SK-N-SH (cell line): ENCODE results near the gene LETM1. TPM values are rescaled to one million over a fixed set of nuclear protein-coding genes. Genes with fewer than 3 reads are reported as not detected.

Experiments
- CTCF ChIA-PET: fragments of 300-600, 350-600 bp; formaldehyde crosslinking; extraction: SDS; loops from one replicate; lab custom pipeline; 2021; lab: Yijun Ruan, JAX
- POLR2A ChIA-PET: fragments of 350-600 bp; sonication (Branson Sonifier 250); formaldehyde crosslinking; extraction: SDS; loops from one replicate; lab custom pipeline; 2020; ENCODE audit warnings: antibody characterized with exemption, inconsistent platforms; lab: Yijun Ruan, JAX
- DNase-seq: peaks from one replicate; pipeline ENCODE4 v3.0.0; 2012
- H2AFZ ChIP-seq: fragments of 200-600 bp; sonication (generic); 2 replicates; pipeline ENCODE4 v1.8.1; 2016; ENCODE audit warnings: antibody characterized with exemption, mild to moderate bottlenecking, low read depth
- H3F3A ChIP-seq: fragments of 200-600 bp; sonication (generic); replicated peaks from 2 replicates; pipeline ENCODE3; 2016; ENCODE audit warnings: antibody characterized with exemption, mild to moderate bottlenecking; ENCODE audit not compliant: insufficient read depth
- H3K27ac ChIP-seq, 2 experiments: fragments of 200-500 bp in 1 of 2; fragments of 200-600 bp in 1 of 2; sonication (Bioruptor generic) in 1 of 2; sonication (generic), shearing (Covaris generic) in 1 of 2; 2 replicates each; pipeline versions ENCODE4 v1.5.1 to v1.6.1; 2014 to 2016; ENCODE audit warnings: low read depth in 2 of 2, inconsistent platforms in 1 of 2, low read length in 1 of 2, mild to moderate bottlenecking in 1 of 2, mixed read lengths in 1 of 2
- H3K27me3 ChIP-seq: fragments of 200-600 bp; sonication (generic), shearing (Covaris generic); 2 replicates; pipeline ENCODE4 v1.6.1; 2016; ENCODE audit warnings: mixed run types; ENCODE audit not compliant: insufficient read depth
- H3K36me3 ChIP-seq, 2 experiments: fragments of 200-500 bp in 1 of 2; fragments of 200-600 bp in 1 of 2; sonication (Bioruptor generic) in 1 of 2; sonication (generic) in 1 of 2; replicated peaks in 1 of 2; 2 replicates each; pipeline versions ENCODE3 to v1.5.1; 2014 to 2016; ENCODE audit warnings: low read length in 1 of 2, mild to moderate bottlenecking in 1 of 2; ENCODE audit not compliant: insufficient read depth in 2 of 2, control insufficient read depth in 1 of 2
- H3K4me1 ChIP-seq, 2 experiments: fragments of 200-500 bp in 1 of 2; fragments of 200-600 bp in 1 of 2; sonication (Bioruptor generic) in 1 of 2; sonication (generic), shearing (Covaris generic) in 1 of 2; 2 replicates each; pipeline versions ENCODE4 v1.5.1 to v1.6.1; 2014 to 2016; ENCODE audit warnings: low read depth in 1 of 2, low read length in 1 of 2, mixed run types in 1 of 2; ENCODE audit not compliant: insufficient read depth in 2 of 2, control insufficient read depth in 1 of 2
- H3K4me2 ChIP-seq: fragments of 200-600 bp; sonication (generic), shearing (Covaris generic); 2 replicates; pipeline ENCODE4 v1.6.1; 2017; ENCODE audit warnings: mixed run types
- H3K4me3 ChIP-seq, 2 experiments: fragments of 200-500 bp in 1 of 2; fragments of 200-600 bp in 1 of 2; sonication (Bioruptor generic) in 1 of 2; sonication (generic), shearing (Covaris generic) in 1 of 2; 2 replicates each; pipeline versions ENCODE4 v1.5.1 to v1.8.1; 2014 to 2016; ENCODE audit warnings: low read depth in 2 of 2, inconsistent platforms in 1 of 2, low read length in 1 of 2, mild to moderate bottlenecking in 1 of 2, mixed read lengths in 1 of 2, moderate library complexity in 1 of 2
- H3K79me2 ChIP-seq: fragments of 200-600 bp; sonication (generic); 2 replicates; pipeline ENCODE4 v1.8.1; 2017; ENCODE audit warnings: mild to moderate bottlenecking; ENCODE audit not compliant: insufficient read depth
- H3K9ac ChIP-seq: fragments of 200-600 bp; sonication (generic); 2 replicates; pipeline ENCODE4 v1.6.1; 2017; ENCODE audit warnings: mixed run types
- H3K9me2 ChIP-seq: fragments of 200-600 bp; sonication (generic); 2 replicates; pipeline ENCODE4 v1.6.1; 2017; ENCODE audit warnings: mixed run types
- H3K9me3 ChIP-seq: fragments of 200-600 bp; sonication (generic); 2 replicates; pipeline ENCODE4 v1.6.1; 2017; ENCODE audit warnings: mixed run types, mild to moderate bottlenecking, moderate library complexity
- H4K20me1 ChIP-seq: fragments of 200-600 bp; sonication (generic); 2 replicates; pipeline ENCODE4 v1.6.1; 2017; ENCODE audit warnings: mild to moderate bottlenecking, mixed run types; ENCODE audit not compliant: insufficient read depth
- CHD2 ChIP-seq: fragments of 150-350 bp; IDR thresholded peaks from 2 replicates; pipeline ENCODE4 v1.6.1; 2018; ENCODE audit warnings: low read length; ENCODE audit not compliant: partially characterized antibody
- FOSL2 ChIP-seq: IDR thresholded peaks from 2 replicates; pipeline ENCODE4 v1.4.0; 2012; ENCODE audit warnings: low read depth, mild to moderate bottlenecking, moderate library complexity, borderline replicate concordance
- MEF2A ChIP-seq: IDR thresholded peaks from 2 replicates; pipeline ENCODE4 v1.4.0; 2012; ENCODE audit warnings: low read depth, borderline replicate concordance
- NFIC ChIP-seq: IDR thresholded peaks from 2 replicates; pipeline ENCODE4 v1.4.0; 2012; ENCODE audit warnings: borderline replicate concordance
- RAD21 ChIP-seq: IDR thresholded peaks from 2 replicates; pipeline ENCODE4 v1.6.1; 2012; ENCODE audit warnings: mild to moderate bottlenecking, low read length
- RXRA ChIP-seq: IDR thresholded peaks from 2 replicates; pipeline ENCODE4 v1.4.0; 2012; ENCODE audit warnings: low read depth, mild to moderate bottlenecking, borderline replicate concordance
- WGBS: methylation state at CpG from one replicate; pipeline ENCODE4 v1.1.6; 2017; ENCODE audit warnings: low lambda C conversion rate; 5-methylcytosine and 5-hydroxymethylcytosine counted together
- polyA plus RNA-seq, 3 experiments: library from polyadenylated mRNA; depleted of rRNA; stranded (reverse); fragments of >200 nt; gene quantifications; 2 replicates each; pipeline ENCODE4 v1.2.3, GENCODE V29; 2012
- TF ChIP-seq, protein P1 (sequence below): fragments of 200-600 bp; sonication (generic); IDR thresholded peaks from 2 replicates; pipeline ENCODE4 v1.6.1; 2017; ENCODE audit warnings: antibody characterized with exemption, mild to moderate bottlenecking, moderate library complexity
- TF ChIP-seq, protein P2 (sequence below): IDR thresholded peaks from 2 replicates; pipeline ENCODE4 v1.6.1; 2012; ENCODE audit warnings: mild to moderate bottlenecking, low read depth, low read length, moderate library complexity

Gene LETM1
- polyA plus RNA-seq, 1 of the 3 experiments (the other 2 are of a cell fraction): 25.8 TPM

DNA sequence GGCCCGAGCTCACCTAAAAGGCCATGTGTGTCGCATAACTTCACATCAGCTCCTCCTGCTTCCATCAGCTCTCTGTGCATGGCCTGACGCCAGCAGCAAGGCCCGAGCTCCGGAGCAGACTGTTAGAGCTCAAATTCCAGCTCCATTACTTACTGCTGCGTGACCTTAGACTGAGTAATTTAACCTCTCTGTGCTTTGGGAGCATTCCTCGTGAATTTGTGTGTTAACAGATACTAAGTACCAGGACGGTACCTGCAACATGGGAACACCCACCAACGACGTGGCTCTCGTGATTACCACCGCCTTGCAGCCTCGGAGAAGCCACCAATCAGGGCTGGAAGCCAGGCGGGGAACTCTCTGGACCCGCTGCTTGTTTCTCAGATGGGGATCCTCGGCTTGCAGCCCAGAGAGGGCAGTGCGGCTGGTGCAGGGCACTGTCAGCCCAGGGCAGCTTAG is 12.9 kb downstream of the LETM1 start:
- Histone ChIP-seq H3K27me3 (no peaks in the 10 kb centered on the region), H3K9me2 (no peaks in the 10 kb centered on the region), H3K27ac (no peak overlapping the region), H3K9me3 (no peaks in the 10 kb centered on the region), H3K4me3 (no peak overlapping the region), H3K9ac (no peak overlapping the region), H3K4me2 (no peak overlapping the region), H4K20me1 (peaks cover 8% of the 10 kb centered on the region; the same call in 1 of the 2 replicates), H3F3A (no peaks in the 10 kb centered on the region), H3K79me2 (peaks cover 63% of the 10 kb centered on the region), H2AFZ (no peak overlapping the region), H3K36me3 (peaks cover 31 to 39% of the 10 kb centered on the region in 2 experiments), H3K4me1 (no peaks in the 10 kb centered on the region)
- DNase-seq: no peak
- ChIA-PET CTCF (interaction anchor here (0.6 to 0.7 kb wide), 2 partner anchors 48 to 84 kb away, joined by 3 read pairs; no protein-coding TSS in a partner anchor), POLR2A (no interaction called here)
- TF ChIP-seq NFIC: peak; percentile 43; the same call in 1 of the 2 replicates
- TF ChIP-seq FOSL2: peak; percentile 25; the same call in 1 of the 2 replicates
- TF ChIP-seq, protein P1, sequence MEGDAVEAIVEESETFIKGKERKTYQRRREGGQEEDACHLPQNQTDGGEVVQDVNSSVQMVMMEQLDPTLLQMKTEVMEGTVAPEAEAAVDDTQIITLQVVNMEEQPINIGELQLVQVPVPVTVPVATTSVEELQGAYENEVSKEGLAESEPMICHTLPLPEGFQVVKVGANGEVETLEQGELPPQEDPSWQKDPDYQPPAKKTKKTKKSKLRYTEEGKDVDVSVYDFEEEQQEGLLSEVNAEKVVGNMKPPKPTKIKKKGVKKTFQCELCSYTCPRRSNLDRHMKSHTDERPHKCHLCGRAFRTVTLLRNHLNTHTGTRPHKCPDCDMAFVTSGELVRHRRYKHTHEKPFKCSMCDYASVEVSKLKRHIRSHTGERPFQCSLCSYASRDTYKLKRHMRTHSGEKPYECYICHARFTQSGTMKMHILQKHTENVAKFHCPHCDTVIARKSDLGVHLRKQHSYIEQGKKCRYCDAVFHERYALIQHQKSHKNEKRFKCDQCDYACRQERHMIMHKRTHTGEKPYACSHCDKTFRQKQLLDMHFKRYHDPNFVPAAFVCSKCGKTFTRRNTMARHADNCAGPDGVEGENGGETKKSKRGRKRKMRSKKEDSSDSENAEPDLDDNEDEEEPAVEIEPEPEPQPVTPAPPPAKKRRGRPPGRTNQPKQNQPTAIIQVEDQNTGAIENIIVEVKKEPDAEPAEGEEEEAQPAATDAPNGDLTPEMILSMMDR: no peak
- WGBS: 76% methylated on average over 14 of the region's 17 CpGs

DNA sequence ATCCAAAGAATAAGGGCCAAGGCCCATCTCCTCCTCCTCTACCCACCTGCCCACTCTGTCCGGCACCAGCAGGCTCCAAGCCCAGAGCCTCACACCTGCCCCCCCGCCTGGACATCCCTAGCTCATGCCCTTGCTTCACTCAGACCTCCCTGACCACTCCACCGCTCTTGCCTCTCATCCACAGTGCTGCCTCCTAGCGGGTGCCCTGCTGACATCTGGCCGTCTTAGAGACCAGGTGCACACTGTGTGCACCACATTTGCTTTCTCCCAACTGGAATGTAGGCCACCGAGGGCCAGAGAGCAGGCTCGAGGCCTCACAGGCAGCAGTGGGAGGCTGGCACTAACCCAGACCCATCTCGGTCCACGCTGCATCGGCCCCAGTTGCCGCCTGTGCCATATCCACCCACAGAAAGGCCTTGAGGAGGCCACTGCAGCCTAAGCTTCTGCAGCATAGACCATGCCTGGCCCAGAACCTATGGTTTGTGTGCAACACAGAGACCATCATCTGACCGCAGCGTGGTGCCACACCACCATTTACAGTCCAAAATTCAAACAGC is 13.5 kb downstream of the LETM1 start:
- Histone ChIP-seq H3K4me2 (no peak overlapping the region), H3K9ac (no peak overlapping the region), H3K79me2 (peaks cover 62% of the 10 kb centered on the region), H2AFZ (no peak overlapping the region), H3K27ac (no peak overlapping the region), H4K20me1 (peaks cover 8% of the 10 kb centered on the region; the same call in 1 of the 2 replicates), H3K9me3 (no peaks in the 10 kb centered on the region), H3K9me2 (no peaks in the 10 kb centered on the region), H3K36me3 (peaks cover 31 to 43% of the 10 kb centered on the region in 2 experiments), H3K4me3 (no peak overlapping the region), H3K27me3 (no peaks in the 10 kb centered on the region), H3F3A (no peaks in the 10 kb centered on the region), H3K4me1 (no peaks in the 10 kb centered on the region)
- 93% methylated on average over 8 of the region's 13 CpGs for WGBS
- no peak for DNase-seq
- POLR2A ChIA-PET: no interaction called here
- TF ChIP-seq MEF2A: no peak
- TF ChIP-seq, protein P1: no peak
- no peak for TF ChIP-seq CHD2
- TF ChIP-seq RAD21: no peak
- TF ChIP-seq, protein P2, sequence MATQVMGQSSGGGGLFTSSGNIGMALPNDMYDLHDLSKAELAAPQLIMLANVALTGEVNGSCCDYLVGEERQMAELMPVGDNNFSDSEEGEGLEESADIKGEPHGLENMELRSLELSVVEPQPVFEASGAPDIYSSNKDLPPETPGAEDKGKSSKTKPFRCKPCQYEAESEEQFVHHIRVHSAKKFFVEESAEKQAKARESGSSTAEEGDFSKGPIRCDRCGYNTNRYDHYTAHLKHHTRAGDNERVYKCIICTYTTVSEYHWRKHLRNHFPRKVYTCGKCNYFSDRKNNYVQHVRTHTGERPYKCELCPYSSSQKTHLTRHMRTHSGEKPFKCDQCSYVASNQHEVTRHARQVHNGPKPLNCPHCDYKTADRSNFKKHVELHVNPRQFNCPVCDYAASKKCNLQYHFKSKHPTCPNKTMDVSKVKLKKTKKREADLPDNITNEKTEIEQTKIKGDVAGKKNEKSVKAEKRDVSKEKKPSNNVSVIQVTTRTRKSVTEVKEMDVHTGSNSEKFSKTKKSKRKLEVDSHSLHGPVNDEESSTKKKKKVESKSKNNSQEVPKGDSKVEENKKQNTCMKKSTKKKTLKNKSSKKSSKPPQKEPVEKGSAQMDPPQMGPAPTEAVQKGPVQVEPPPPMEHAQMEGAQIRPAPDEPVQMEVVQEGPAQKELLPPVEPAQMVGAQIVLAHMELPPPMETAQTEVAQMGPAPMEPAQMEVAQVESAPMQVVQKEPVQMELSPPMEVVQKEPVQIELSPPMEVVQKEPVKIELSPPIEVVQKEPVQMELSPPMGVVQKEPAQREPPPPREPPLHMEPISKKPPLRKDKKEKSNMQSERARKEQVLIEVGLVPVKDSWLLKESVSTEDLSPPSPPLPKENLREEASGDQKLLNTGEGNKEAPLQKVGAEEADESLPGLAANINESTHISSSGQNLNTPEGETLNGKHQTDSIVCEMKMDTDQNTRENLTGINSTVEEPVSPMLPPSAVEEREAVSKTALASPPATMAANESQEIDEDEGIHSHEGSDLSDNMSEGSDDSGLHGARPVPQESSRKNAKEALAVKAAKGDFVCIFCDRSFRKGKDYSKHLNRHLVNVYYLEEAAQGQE: no peak
- TF ChIP-seq RXRA: no peak
- CTCF ChIA-PET: interaction anchor here (0.6 to 0.7 kb wide), 2 partner anchors 48 to 83 kb away, joined by 3 read pairs; no protein-coding TSS in a partner anchor
